Measurements from ENCODE around the gene C12orf42. TPM values are rescaled to one million over a fixed set of nuclear protein-coding genes. Genes with fewer than 3 reads are reported as not detected.

The C12orf42 gene
- total and polyA plus RNA-seq, 4 donors = 0.14 to 0.17 TPM; not detected in 2

DNA sequence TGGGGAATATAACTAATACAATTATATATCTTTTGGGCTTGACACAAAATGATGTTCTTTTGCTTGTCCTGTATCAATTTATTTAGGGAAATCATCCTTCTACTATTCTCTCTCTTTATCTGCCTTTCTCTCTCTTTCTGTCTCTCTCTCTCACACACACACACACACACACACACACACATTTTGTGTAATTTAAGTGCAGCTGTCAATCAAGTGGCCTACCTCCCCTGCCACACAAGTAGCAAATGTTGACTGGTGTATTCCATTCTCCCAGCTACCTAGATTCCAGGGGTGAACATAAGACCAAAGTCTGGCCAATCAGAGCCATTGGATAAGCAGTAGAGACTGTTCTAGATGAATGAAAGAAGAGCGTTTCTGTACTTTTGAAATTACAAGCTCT is 127.6 kb downstream of the C12orf42 start (continued):
- TF ChIP-seq TAF1 (conservative IDR thresholded peaks at IDR 0.05) (no peak), FOXA1 (IDR thresholded peaks at IDR 0.05) (no peak), RXRA (IDR thresholded peaks at IDR 0.05) (no peak), SP1 (IDR thresholded peaks at IDR 0.05) (no peak)
- TF ChIP-seq, protein P1, sequence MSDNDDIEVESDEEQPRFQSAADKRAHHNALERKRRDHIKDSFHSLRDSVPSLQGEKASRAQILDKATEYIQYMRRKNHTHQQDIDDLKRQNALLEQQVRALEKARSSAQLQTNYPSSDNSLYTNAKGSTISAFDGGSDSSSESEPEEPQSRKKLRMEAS (IDR thresholded peaks at IDR 0.05) = no peak

DNA sequence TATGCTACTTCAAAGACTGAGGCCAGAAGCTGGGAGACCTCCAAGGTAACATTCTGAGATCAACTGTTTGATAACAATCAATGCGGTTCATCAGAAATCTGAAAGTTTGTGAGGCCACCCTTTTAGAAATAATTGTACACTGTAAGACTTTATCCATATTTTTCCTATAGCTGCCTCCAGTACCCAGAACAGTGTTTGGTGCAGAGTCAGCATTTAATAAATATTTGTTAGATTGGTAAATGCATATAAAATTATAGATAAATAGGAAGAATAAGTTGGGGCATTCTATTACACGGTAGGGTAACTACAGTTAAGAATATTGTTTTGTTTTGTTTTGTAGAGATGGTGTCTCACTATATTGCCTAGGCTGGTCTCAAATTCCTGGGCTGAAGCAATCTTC is 141.4 kb downstream of the C12orf42 start:
- Histone ChIP-seq H3K4me1 (ENCODE audit: control insufficient read depth in 4 of 4, insufficient read depth in 4 of 4, low read length in 3 of 4) (no peaks in the 10 kb centered on the region), H3K36me3 (ENCODE audit: control insufficient read depth in 4 of 4, insufficient read depth in 3 of 4, low read depth in 1 of 4, low read length in 3 of 4) (no peaks in the 10 kb centered on the region), H3K9ac (ENCODE audit: low read depth in 1 of 2, low read length in 2 of 2) (no peak overlapping the region), H3K9me3 (ENCODE audit: control insufficient read depth in 4 of 4, low read length in 3 of 4) (no peaks in the 10 kb centered on the region), H3K27me3 (ENCODE audit: control insufficient read depth in 4 of 4, insufficient read depth in 4 of 4, low read length in 3 of 4) (no peaks in the 10 kb centered on the region), H3K27ac (ENCODE audit: low read depth in 1 of 2, low read length in 2 of 2) (no peak overlapping the region), H3K4me3 (ENCODE audit: low read depth in 1 of 3, low read length in 3 of 3) (no peak overlapping the region)
- DNase-seq (ENCODE audit: low spot score) = no peak
- 79% methylated on average over 2 of the region's 2 CpGs for WGBS
- TF ChIP-seq FOXA1 (IDR thresholded peaks at IDR 0.05) (no peak), YY1 (IDR thresholded peaks at IDR 0.05) (no peak), EGR1 (IDR thresholded peaks at IDR 0.05; ENCODE audit: low read depth in 2 of 2) (no peak), RAD21 (IDR thresholded peaks at IDR 0.05) (no peak), GABPA (IDR thresholded peaks at IDR 0.05 in 1 of 2, conservative IDR thresholded peaks at IDR 0.05 in 1 of 2) (no peak), TAF1 (conservative IDR thresholded peaks at IDR 0.05) (no peak), HNF4G (IDR thresholded peaks at IDR 0.05) (no peak), RXRA (IDR thresholded peaks at IDR 0.05) (no peak)
- TF ChIP-seq, protein P1 (IDR thresholded peaks at IDR 0.05) = no peak

DNA sequence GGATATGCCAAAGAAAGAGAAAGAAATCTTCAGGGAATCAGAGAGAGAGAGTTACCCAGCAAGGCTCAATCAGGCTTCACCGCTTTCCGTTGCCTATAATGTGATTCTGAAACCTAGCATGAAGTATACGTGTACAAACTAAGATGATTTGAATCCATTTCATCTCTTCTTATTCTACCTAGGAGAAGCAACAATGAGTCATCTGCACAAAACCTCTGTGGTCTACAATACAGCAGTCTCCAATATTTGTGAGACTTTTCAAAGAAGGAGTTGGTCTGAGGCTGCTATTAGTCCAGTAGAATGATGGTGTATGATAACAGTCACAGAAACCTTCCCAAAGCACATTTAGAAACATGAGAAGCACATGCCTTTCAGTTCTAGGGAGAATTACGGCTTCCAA is 141.9 kb downstream of the C12orf42 start:
- H3K4me3 ChIP-seq (ENCODE audit: low read depth in 1 of 3, low read length in 3 of 3) = no peak overlapping the region
- no peak overlapping the region for H3K9ac ChIP-seq (ENCODE audit: low read depth in 1 of 2, low read length in 2 of 2)
- no peaks in the 10 kb centered on the region for H3K36me3 ChIP-seq (ENCODE audit: control insufficient read depth in 4 of 4, insufficient read depth in 3 of 4, low read depth in 1 of 4, low read length in 3 of 4)
- 85% methylated on average over 4 of the region's 4 CpGs for WGBS
- no peaks in the 10 kb centered on the region for H3K27me3 ChIP-seq (ENCODE audit: control insufficient read depth in 4 of 4, insufficient read depth in 4 of 4, low read length in 3 of 4)
- H3K9me3 ChIP-seq (ENCODE audit: control insufficient read depth in 4 of 4, low read length in 3 of 4) = no peaks in the 10 kb centered on the region
- H3K4me1 ChIP-seq (ENCODE audit: control insufficient read depth in 4 of 4, insufficient read depth in 4 of 4, low read length in 3 of 4) = no peaks in the 10 kb centered on the region
- TF ChIP-seq FOXA2 (IDR thresholded peaks at IDR 0.05) (no peak), HNF4G (IDR thresholded peaks at IDR 0.05) (no peak), HNF4A (conservative IDR thresholded peaks at IDR 0.05) (no peak), TAF1 (conservative IDR thresholded peaks at IDR 0.05) (no peak), SP1 (IDR thresholded peaks at IDR 0.05) (no peak), FOXA1 (IDR thresholded peaks at IDR 0.05) (no peak), YY1 (IDR thresholded peaks at IDR 0.05) (no peak), GABPA (IDR thresholded peaks at IDR 0.05 in 1 of 2, conservative IDR thresholded peaks at IDR 0.05 in 1 of 2) (no peak), JUND (IDR thresholded peaks at IDR 0.05) (no peak), EGR1 (IDR thresholded peaks at IDR 0.05; ENCODE audit: low read depth in 2 of 2) (no peak), NR2F2 (IDR thresholded peaks at IDR 0.05) (no peak), RXRA (IDR thresholded peaks at IDR 0.05) (no peak), RAD21 (IDR thresholded peaks at IDR 0.05) (no peak)
- TF ChIP-seq, protein P1 (IDR thresholded peaks at IDR 0.05) = no peak
- TF ChIP-seq, protein P2, sequence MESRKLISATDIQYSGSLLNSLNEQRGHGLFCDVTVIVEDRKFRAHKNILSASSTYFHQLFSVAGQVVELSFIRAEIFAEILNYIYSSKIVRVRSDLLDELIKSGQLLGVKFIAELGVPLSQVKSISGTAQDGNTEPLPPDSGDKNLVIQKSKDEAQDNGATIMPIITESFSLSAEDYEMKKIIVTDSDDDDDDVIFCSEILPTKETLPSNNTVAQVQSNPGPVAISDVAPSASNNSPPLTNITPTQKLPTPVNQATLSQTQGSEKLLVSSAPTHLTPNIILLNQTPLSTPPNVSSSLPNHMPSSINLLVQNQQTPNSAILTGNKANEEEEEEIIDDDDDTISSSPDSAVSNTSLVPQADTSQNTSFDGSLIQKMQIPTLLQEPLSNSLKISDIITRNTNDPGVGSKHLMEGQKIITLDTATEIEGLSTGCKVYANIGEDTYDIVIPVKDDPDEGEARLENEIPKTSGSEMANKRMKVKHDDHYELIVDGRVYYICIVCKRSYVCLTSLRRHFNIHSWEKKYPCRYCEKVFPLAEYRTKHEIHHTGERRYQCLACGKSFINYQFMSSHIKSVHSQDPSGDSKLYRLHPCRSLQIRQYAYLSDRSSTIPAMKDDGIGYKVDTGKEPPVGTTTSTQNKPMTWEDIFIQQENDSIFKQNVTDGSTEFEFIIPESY (IDR thresholded peaks at IDR 0.05) = no peak
- TF ChIP-seq, protein P3, sequence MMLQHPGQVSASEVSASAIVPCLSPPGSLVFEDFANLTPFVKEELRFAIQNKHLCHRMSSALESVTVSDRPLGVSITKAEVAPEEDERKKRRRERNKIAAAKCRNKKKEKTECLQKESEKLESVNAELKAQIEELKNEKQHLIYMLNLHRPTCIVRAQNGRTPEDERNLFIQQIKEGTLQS (IDR thresholded peaks at IDR 0.05) = no peak
- TF ChIP-seq, protein P4, sequence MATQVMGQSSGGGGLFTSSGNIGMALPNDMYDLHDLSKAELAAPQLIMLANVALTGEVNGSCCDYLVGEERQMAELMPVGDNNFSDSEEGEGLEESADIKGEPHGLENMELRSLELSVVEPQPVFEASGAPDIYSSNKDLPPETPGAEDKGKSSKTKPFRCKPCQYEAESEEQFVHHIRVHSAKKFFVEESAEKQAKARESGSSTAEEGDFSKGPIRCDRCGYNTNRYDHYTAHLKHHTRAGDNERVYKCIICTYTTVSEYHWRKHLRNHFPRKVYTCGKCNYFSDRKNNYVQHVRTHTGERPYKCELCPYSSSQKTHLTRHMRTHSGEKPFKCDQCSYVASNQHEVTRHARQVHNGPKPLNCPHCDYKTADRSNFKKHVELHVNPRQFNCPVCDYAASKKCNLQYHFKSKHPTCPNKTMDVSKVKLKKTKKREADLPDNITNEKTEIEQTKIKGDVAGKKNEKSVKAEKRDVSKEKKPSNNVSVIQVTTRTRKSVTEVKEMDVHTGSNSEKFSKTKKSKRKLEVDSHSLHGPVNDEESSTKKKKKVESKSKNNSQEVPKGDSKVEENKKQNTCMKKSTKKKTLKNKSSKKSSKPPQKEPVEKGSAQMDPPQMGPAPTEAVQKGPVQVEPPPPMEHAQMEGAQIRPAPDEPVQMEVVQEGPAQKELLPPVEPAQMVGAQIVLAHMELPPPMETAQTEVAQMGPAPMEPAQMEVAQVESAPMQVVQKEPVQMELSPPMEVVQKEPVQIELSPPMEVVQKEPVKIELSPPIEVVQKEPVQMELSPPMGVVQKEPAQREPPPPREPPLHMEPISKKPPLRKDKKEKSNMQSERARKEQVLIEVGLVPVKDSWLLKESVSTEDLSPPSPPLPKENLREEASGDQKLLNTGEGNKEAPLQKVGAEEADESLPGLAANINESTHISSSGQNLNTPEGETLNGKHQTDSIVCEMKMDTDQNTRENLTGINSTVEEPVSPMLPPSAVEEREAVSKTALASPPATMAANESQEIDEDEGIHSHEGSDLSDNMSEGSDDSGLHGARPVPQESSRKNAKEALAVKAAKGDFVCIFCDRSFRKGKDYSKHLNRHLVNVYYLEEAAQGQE (IDR thresholded peaks at IDR 0.05) = no peak
- TF ChIP-seq, protein P5, sequence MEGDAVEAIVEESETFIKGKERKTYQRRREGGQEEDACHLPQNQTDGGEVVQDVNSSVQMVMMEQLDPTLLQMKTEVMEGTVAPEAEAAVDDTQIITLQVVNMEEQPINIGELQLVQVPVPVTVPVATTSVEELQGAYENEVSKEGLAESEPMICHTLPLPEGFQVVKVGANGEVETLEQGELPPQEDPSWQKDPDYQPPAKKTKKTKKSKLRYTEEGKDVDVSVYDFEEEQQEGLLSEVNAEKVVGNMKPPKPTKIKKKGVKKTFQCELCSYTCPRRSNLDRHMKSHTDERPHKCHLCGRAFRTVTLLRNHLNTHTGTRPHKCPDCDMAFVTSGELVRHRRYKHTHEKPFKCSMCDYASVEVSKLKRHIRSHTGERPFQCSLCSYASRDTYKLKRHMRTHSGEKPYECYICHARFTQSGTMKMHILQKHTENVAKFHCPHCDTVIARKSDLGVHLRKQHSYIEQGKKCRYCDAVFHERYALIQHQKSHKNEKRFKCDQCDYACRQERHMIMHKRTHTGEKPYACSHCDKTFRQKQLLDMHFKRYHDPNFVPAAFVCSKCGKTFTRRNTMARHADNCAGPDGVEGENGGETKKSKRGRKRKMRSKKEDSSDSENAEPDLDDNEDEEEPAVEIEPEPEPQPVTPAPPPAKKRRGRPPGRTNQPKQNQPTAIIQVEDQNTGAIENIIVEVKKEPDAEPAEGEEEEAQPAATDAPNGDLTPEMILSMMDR (IDR thresholded peaks at IDR 0.05; ENCODE audit: low read depth, low read length, missing input control) = no peak
- H3K27ac ChIP-seq (ENCODE audit: low read depth in 1 of 2, low read length in 2 of 2) = no peak overlapping the region
- no peak for DNase-seq (ENCODE audit: low spot score)

Measured in liver (tissue), 9 donors.